Activated CD4-positive, alpha-beta T cell treated with anti-CD3 and anti-CD28 coated beads for 48 hours (primary cell): Measurements from ENCODE around the gene MVB12A.

Experiments used
- DNase-seq: peaks from one replicate; pipeline ENCODE4 v3.0.0-alpha.2; 2020

Gene MVB12A

GRCh38 chr19:17447704-17448130 lies 27.9 kb downstream of the MVB12A start:
- no peak for DNase-seq

- DNase-seq = peak; percentile 70
These were observed 28.5 kb downstream of the MVB12A start, which contains the start of gene TMEM221 for GRCh38 chr19:17448131-17448967. TSS of gene TMEM221 (minus strand) at chr19:17448668. CDS start at chr19:17448462, 206 bp downstream.

- DNase-seq = peak; percentile 74
These were observed 30.6 kb downstream of the MVB12A start for GRCh38 chr19:17450264-17451075.

- DNase-seq = no peak
These were observed 32.0 kb downstream of the MVB12A start for GRCh38 chr19:17451820-17452219.

- no peak for DNase-seq
These were observed 34.8 kb downstream of the MVB12A start for GRCh38 chr19:17454576-17455071.

GRCh38 chr19:17455308-17456123 lies 35.7 kb downstream of the MVB12A start:
- DNase-seq = no peak

DNA sequence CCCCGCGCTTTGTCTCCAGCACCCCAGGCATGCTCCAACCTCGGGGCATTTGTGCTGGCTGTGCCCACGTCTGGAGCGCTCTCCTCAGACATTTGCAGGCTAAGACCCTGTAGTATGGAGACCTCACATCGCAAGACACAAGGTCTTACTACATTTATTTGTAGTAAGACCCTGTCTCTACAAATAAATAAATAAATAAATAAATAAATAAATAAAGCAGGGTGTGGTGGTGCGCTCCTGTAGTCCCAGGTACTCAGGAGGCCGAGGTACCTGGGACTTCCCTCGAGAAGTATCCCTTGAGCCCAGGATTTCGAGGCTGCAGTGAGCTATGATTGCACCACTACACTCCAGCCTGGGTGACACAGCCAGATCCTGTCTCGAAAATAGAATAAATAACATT lies 36.3 kb downstream of the MVB12A start:
- DNase-seq = no peak

- no peak for DNase-seq
These were observed 37.8 kb downstream of the MVB12A start for GRCh38 chr19:17457616-17458015.

DNA sequence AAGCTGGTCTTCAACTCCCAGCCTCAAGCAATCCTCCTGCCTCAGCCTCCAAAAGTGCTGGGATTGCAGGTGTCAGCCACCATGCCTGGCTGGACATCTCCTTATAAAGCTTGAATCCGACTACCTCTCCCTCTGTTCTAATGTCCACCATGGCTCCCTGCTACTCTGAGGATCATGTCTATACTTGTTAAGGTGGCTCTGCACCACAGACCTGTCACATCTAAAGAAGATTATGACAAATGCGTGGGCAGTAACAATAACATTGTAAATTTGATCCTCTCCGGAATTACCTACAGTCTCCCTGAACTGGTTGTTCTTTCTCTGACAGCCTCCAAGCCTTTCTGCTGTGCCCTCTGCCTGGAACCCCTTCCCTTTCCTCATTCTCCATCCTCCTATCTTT lies 39.1 kb downstream of the MVB12A start:
- no peak for DNase-seq

DNA sequence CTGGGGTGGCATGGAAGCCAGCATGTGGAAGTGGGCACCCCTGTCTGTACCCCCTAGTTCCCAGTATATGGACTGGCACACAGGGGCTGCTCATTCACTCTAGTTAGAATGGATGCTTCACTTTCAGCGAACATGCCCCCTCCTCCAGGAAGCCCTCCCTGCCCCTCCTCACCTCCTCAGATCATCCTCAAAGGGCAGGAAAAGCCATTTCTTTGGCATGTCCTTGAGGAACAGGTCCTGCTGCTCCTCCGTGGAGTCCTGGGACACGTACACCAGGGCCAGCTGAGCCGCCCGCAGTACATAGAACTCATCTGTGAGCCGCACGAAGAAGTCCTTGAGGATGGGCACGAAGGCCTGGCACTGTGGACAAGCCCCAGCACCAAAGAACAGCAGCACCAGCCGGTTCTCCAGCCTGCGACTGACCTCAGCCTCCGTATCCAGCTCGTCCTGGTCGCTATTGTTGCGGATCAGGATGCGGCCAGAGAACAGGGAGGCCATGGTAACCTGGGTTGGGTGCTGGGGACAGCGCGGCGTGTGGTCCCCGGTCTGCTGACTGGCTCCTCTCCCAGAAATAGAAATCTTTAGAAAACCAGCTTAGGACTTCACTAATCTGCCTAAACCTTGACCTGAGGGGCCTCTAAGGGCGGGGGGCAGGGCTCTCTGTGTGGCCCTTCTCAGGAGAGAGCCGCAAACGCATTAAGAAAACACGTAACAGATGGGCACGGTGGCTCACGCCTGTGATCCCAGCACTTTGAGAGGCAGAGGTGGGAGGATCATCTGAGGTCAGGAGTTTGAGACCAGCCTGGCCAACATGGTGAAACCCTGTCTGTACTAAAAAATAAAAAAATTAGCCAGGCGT lies 40.8 kb downstream of the MVB12A start, which contains the start of gene NXNL1:
TSS of gene NXNL1 (minus strand) at position 555 of the 859 bp plus-strand sequence. CDS start at position 498, 57 bp downstream.
- no peak for DNase-seq

GRCh38 chr19:17466487-17466850 lies 46.6 kb downstream of the MVB12A start:
- no peak for DNase-seq

DNA sequence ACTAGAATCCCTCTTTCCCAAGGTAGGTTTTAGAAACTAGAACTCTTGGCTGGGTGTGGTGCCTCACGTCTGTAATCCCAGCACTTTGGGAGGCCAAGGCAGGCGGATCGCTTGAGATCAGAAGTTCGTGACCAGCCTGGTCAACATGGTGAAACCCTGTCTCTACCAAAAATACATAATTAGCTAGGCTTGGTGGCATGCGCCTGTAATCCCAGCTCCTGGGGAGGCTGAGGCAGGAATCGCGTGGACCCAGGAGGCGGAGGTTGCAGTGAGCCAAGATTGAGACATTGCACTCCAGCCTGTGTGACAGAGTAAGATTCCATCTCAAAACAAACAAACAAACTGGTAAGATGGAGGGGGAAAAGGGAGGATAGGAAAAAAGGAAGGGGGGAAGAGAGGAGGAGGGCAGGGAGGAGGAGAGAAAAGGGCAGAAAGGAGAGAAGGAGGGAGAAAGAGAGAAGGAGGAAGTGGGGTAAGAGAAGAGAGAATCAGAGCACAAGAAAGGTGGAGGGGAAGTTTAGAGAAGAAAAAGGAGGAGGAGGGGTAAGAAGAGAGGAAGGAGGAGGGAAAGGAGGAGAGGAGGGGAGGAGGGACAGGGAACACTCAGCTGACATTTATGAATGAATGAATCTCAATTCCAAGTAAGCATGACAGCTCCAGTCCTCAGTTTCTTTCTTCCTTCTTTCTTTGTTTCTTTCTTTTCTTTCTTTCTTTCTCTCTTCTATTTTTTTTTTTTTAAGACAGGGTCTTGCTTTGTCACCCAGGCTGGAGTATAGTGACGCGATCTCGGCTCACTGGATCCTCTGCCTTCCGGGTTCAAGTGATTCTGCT lies 47.8 kb downstream of the MVB12A start:
- no peak for DNase-seq

GRCh38 chr19:17468302-17469091 lies 48.6 kb downstream of the MVB12A start:
- no peak for DNase-seq

DNA sequence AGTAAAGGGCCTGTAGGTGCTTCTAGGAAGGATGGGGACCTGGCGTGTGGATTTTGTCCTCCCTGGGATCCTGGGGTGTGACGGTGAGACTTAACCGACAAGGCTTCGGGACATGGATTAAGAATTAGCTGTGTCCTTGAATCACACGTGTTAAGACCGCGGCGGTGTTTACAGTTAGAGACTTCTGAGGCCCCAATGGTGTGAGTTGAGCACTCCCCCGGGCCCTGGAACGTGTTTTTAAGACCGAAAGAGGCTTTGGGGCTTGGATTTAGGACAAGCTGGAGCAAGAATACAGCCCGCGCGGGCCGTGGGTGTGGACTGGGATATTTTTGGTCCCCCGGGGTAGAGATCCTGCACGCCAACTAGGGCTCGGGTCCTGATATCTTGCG lies 49.2 kb downstream of the MVB12A start:
- no peak for DNase-seq

GRCh38 chr19:17469481-17470067 lies 49.7 kb downstream of the MVB12A start:
- peak; percentile 93 for DNase-seq

DNA sequence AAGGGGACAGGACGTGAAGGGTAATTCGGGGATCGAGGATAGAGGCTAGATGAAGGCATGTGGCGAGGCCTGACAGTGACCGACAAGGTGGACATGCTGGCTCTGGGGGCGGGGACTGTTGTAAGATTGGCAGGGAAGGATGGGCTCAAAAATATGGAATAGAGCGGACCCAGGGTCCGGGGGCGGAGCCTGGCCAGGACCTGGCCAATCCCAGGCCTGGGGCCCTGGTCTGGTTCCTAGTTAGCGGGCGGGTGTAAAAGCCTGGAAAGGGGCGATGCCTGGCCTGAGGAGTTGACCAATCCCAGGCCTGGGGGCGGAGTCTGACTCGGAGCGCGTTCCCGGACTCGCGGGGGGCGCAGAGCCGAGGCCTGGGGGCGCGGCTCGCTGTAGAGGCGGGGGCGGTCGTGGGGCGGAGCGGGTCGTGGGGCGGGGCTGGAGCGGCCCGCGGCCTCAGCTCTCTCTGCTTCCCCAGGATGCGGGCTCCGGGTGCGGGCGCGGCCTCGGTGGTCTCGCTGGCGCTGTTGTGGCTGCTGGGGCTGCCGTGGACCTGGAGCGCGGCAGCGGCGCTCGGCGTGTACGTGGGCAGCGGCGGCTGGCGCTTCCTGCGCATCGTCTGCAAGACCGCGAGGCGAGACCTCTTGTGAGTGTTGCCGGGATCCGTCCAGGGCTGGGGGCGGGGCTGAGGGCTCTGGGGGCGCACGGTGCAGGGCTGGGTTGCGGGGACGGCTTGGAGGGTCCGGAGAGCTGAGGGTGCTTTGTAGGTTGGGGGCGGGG lies 50.4 kb downstream of the MVB12A start, which contains the start of gene SLC27A1:
TSS of gene SLC27A1 (plus strand) at position 457 of the 774 bp plus-strand sequence. CDS start at position 474, 17 bp downstream.
- DNase-seq = peak; percentile 93

DNA sequence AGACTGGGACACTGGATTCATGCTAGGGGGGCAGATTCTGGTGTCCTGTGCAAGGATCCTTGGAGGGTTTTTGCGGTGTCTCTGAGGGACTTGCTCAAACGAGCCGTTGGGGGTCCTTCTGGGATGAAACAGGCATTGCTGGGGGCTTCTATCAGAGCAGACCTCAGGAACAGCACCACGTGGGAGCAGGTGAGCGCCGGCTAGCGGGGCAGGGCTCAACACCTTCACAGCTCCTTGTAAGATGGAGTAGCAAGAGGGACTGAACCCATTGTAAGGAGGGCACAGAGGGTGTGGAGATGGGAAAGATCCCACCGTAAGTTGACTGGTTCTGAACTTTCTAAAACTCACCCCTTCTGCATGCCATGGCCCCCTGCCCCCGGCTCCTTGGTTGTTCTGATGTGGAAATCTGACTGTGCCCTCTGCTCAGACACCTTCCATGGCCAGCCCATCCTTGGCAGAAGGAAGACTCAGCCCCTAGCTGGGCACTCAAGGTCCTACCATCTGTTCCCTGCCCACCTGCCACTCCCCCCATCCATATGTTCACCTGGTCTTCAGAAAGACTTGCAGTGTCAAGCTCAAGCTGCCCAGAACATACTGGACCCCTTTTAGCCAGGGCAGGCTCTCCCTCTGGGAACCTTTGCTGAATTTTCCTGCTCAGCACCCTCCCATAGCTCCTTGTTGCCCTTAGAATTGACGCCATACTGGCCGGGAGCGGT lies 51.7 kb downstream of the MVB12A start:
- no peak for DNase-seq

GRCh38 chr19:17473041-17473440 lies 53.2 kb downstream of the MVB12A start:
- DNase-seq = no peak
